Liver (tissue), 9 donors: ENCODE measurements around the gene AGAP2. TPM values are rescaled to one million over a fixed set of nuclear protein-coding genes. Genes with fewer than 3 reads are reported as not detected.

ENCODE experiments used
- DNase-seq: peaks from one replicate; pipeline ENCODE4 v3.0.0-alpha.2; 2017; ENCODE audit warnings: low spot score
- H3K27ac ChIP-seq, 2 donors: one replicate each; pipeline ENCODE4 v1.7.0; 2013; ENCODE audit warnings: inconsistent platforms in 2 of 2, low read length in 2 of 2, control low read depth in 1 of 2, low read depth in 1 of 2, mild to moderate bottlenecking in 1 of 2
- H3K27me3 ChIP-seq, 4 donors: one replicate each; pipeline versions ENCODE4 v1.6.1 to v1.7.0; 2013; ENCODE audit warnings: low read length in 3 of 4, inconsistent platforms in 1 of 4, mild to moderate bottlenecking in 1 of 4, moderate library complexity in 1 of 4; ENCODE audit not compliant: control insufficient read depth in 4 of 4, insufficient read depth in 4 of 4
- H3K36me3 ChIP-seq, 4 donors: one replicate each; pipeline versions ENCODE4 v1.6.1 to v1.7.0; 2013; ENCODE audit warnings: low read length in 3 of 4, mild to moderate bottlenecking in 3 of 4, low read depth in 1 of 4, moderate library complexity in 1 of 4; ENCODE audit not compliant: control insufficient read depth in 4 of 4, insufficient read depth in 3 of 4
- H3K4me1 ChIP-seq, 4 donors: one replicate each; pipeline versions ENCODE4 v1.6.1 to v1.7.0; 2013; ENCODE audit warnings: low read length in 3 of 4, mild to moderate bottlenecking in 3 of 4, moderate library complexity in 1 of 4; ENCODE audit not compliant: control insufficient read depth in 4 of 4, insufficient read depth in 4 of 4
- H3K4me3 ChIP-seq, 3 donors: one replicate each; pipeline versions ENCODE4 v1.6.1 to v1.7.0; 2013; ENCODE audit warnings: low read length in 3 of 3, control low read depth in 1 of 3, low read depth in 1 of 3, mild to moderate bottlenecking in 1 of 3
- H3K9ac ChIP-seq, 2 donors: one replicate each; pipeline ENCODE4 v1.7.0; 2013; ENCODE audit warnings: low read length in 2 of 2, mild to moderate bottlenecking in 2 of 2, moderate library complexity in 2 of 2, control low read depth in 1 of 2, low read depth in 1 of 2
- H3K9me3 ChIP-seq, 4 donors: one replicate each; pipeline versions ENCODE4 v1.6.1 to v1.7.0; 2013; ENCODE audit warnings: low read length in 3 of 4; ENCODE audit not compliant: control insufficient read depth in 4 of 4
- EGR1 ChIP-seq, 2 donors: IDR thresholded peaks; 2 replicates each; pipeline ENCODE4 v1.6.1; 2016 to 2018; ENCODE audit warnings: antibody characterized with exemption in 2 of 2, low read depth in 2 of 2
- FOXA1 ChIP-seq: IDR thresholded peaks from 2 replicates; pipeline ENCODE4 v1.6.1; 2016; ENCODE audit warnings: antibody characterized with exemption
- FOXA2 ChIP-seq: IDR thresholded peaks from 2 replicates; pipeline ENCODE4 v1.6.1; 2016; ENCODE audit warnings: antibody characterized with exemption
- GABPA ChIP-seq, 2 donors: IDR thresholded peaks in 1 of 2; conservative IDR thresholded peaks in 1 of 2; 2 replicates each; pipeline ENCODE4 v1.6.1; 2016; ENCODE audit warnings: antibody characterized with exemption in 2 of 2, mild to moderate bottlenecking in 1 of 2, moderate library complexity in 1 of 2
- HNF4A ChIP-seq, 2 donors: conservative IDR thresholded peaks; 2 replicates each; pipeline ENCODE4 v1.6.1; 2016; ENCODE audit warnings: antibody characterized with exemption in 2 of 2, mild to moderate bottlenecking in 2 of 2
- RAD21 ChIP-seq, 2 donors: IDR thresholded peaks; 2 replicates each; pipeline ENCODE4 v1.6.1; 2016; ENCODE audit warnings: antibody characterized with exemption in 2 of 2, mild to moderate bottlenecking in 2 of 2
- RXRA ChIP-seq, 2 donors: IDR thresholded peaks; 2 replicates each; pipeline ENCODE4 v1.6.1; 2017 to 2018; ENCODE audit warnings: antibody characterized with exemption in 2 of 2, mild to moderate bottlenecking in 1 of 2
- SP1 ChIP-seq: IDR thresholded peaks from 2 replicates; pipeline ENCODE4 v1.6.1; 2018; ENCODE audit warnings: antibody characterized with exemption, mild to moderate bottlenecking
- TAF1 ChIP-seq: conservative IDR thresholded peaks from 2 replicates; pipeline ENCODE4 v1.6.1; 2016; ENCODE audit warnings: antibody characterized with exemption, mild to moderate bottlenecking
- YY1 ChIP-seq: IDR thresholded peaks from 2 replicates; pipeline ENCODE4 v1.6.1; 2016; ENCODE audit warnings: antibody characterized with exemption, mild to moderate bottlenecking
- whole genome bisulfite sequencing: extraction: QIAGEN DNeasy Blood & Tissue Kit; methylation state at CpG from one replicate; pipeline ENCODE4 v1.1.7; 2013; 5-methylcytosine and 5-hydroxymethylcytosine counted together
- polyA plus RNA-seq, 2 donors: library from polyadenylated mRNA; stranded (reverse) in 1 of 2; unstranded in 1 of 2; fragments of 200-250 nt in 1 of 2; fragments of >200 nt in 1 of 2; fragmentation: Nextera tagmentation in 1 of 2; extraction: Ambion mirVana in 1 of 2; gene quantifications; one replicate each; pipeline versions ENCODE4 v1.2.1 to v1.2.3, GENCODE V29; 2013 to 2015
- total RNA-seq, 2 donors: library from RNA; depleted of rRNA; stranded (reverse); fragments of >200 nt; gene quantifications; one replicate each; pipeline ENCODE4 v1.2.3, GENCODE V29; 2014
- TF ChIP-seq, protein P1 (sequence below): IDR thresholded peaks from 2 replicates; pipeline ENCODE4 v1.6.1; 2016; ENCODE audit warnings: antibody characterized with exemption
- TF ChIP-seq, protein P2 (sequence below): IDR thresholded peaks from 2 replicates; pipeline ENCODE4 v1.6.1; 2016; ENCODE audit warnings: antibody characterized with exemption
- TF ChIP-seq, protein P3 (sequence below): IDR thresholded peaks from 2 replicates; pipeline ENCODE4 v1.6.1; 2016; ENCODE audit warnings: antibody characterized with exemption
- TF ChIP-seq, protein P4 (sequence below): IDR thresholded peaks from 2 replicates; pipeline ENCODE4 v1.6.1; 2016; ENCODE audit warnings: antibody characterized with exemption, mild to moderate bottlenecking
- donor health status: healthy.
- donor health status: healthy.
- donor health status: healthy.
- donor health status: healthy.
- donor health status: healthy.

Gene AGAP2
- total and polyA plus RNA-seq, 4 donors = 0.18 to 1.7 (median 0.64) TPM

DNA sequence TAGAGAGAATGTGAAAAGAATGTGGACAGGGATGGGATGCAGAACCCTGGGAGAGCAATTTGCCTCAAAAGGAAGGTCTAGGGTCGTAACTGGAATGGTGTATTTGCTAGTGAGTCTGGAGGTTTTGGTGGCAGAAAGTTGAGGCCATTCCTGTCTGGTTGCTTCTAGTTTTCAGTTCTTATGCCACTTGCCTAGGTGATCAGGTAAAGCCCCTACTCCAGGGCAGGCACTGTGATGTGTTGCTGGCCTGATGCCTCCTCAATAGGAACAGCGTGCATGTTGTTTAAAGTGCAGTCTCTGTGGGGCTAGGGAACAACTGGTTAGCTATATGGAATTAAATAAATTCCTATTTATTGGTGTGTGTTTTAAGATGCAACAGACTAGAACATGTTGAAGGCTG lies 38.2 kb downstream of the AGAP2 start:
- Histone ChIP-seq H3K9me3 (no peaks in the 10 kb centered on the region), H3K9ac (no peak overlapping the region), H3K27me3 (no peaks in the 10 kb centered on the region), H3K27ac (no peak overlapping the region), H3K4me1 (peaks cover 0 to 5% (median 0%) of the 10 kb centered on the region in 4 donors), H3K4me3 (no peak overlapping the region), H3K36me3 (peaks cover 6 to 42% (median 25%) of the 10 kb centered on the region in 4 donors)
- 96% methylated on average over 2 of the region's 2 CpGs for WGBS
- TF ChIP-seq YY1 (no peak), EGR1 (IDR thresholded peaks at IDR 0.05; ENCODE audit: low read depth in 2 of 2) (no peak), RXRA (IDR thresholded peaks at IDR 0.05) (no peak), TAF1 (no peak), FOXA2 (no peak)
- TF ChIP-seq, protein P1, sequence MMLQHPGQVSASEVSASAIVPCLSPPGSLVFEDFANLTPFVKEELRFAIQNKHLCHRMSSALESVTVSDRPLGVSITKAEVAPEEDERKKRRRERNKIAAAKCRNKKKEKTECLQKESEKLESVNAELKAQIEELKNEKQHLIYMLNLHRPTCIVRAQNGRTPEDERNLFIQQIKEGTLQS = no peak
- TF ChIP-seq, protein P2, sequence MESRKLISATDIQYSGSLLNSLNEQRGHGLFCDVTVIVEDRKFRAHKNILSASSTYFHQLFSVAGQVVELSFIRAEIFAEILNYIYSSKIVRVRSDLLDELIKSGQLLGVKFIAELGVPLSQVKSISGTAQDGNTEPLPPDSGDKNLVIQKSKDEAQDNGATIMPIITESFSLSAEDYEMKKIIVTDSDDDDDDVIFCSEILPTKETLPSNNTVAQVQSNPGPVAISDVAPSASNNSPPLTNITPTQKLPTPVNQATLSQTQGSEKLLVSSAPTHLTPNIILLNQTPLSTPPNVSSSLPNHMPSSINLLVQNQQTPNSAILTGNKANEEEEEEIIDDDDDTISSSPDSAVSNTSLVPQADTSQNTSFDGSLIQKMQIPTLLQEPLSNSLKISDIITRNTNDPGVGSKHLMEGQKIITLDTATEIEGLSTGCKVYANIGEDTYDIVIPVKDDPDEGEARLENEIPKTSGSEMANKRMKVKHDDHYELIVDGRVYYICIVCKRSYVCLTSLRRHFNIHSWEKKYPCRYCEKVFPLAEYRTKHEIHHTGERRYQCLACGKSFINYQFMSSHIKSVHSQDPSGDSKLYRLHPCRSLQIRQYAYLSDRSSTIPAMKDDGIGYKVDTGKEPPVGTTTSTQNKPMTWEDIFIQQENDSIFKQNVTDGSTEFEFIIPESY = no peak
- no peak for DNase-seq

DNA sequence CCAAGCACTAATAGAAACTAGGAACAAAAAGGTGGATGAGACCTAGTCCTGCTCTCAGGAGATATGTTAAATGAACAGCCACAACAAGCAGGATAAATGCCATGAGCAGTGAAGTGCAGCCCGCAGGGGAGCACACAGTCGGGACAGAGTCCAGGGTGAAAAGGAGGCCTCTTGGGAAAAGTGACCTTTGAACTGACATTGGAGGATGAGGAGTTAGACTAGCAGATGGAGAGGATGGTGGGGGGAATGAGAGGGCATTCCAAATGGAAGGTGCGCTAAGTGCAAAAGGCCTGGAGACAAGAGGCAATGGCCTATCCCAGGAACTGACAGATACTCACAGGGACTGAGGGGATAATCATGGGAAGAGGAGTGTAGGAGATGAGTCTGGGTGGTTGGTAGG lies 40.1 kb downstream of the AGAP2 start:
- Histone ChIP-seq H3K4me1 (peaks cover 3 to 16% (median 10%) of the 10 kb centered on the region in 4 donors), H3K4me3 (no peak overlapping the region), H3K27me3 (no peaks in the 10 kb centered on the region), H3K36me3 (peaks cover 6 to 35% (median 23%) of the 10 kb centered on the region in 4 donors), H3K9me3 (no peaks in the 10 kb centered on the region), H3K9ac (no peak overlapping the region), H3K27ac (no peak overlapping the region)
- TF ChIP-seq HNF4A (conservative IDR thresholded peaks at IDR 0.05) (peak in 1 of 2 donors; percentile 38), RXRA (IDR thresholded peaks at IDR 0.05) (no peak)
- TF ChIP-seq, protein P3, sequence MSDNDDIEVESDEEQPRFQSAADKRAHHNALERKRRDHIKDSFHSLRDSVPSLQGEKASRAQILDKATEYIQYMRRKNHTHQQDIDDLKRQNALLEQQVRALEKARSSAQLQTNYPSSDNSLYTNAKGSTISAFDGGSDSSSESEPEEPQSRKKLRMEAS = no peak
- DNase-seq = no peak
- WGBS = 78% methylated on average over 3 of the region's 3 CpGs

DNA sequence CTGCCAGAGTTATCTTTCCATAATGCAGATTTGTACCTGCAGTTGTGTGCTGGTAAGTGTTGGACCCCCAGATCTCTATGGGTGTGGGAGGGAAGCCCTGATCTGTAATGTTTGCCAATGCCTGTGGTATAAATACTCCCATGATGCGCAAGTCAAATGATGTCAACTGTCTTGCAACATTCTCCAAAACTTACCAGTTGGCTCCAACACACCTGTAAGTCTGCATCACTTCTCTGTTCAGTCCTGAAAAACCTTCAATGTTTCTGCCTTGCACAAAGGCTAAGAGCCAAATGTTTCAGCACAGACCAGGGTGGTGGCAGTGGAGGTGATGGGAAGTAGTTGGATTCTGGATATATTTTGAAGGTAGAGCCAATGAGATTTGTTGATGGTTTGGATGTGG lies 41.5 kb downstream of the AGAP2 start:
- H3K27ac ChIP-seq = no peak overlapping the region
- DNase-seq = no peak
- WGBS = 96% methylated on average over 1 of the region's 1 CpG
- no peak overlapping the region for H3K9ac ChIP-seq
- H3K27me3 ChIP-seq = no peaks in the 10 kb centered on the region
- peaks cover 5 to 20% (median 15%) of the 10 kb centered on the region in 4 donors for H3K4me1 ChIP-seq
- no peak overlapping the region for H3K4me3 ChIP-seq
- no peaks in the 10 kb centered on the region for H3K9me3 ChIP-seq
- H3K36me3 ChIP-seq = peaks cover 6 to 22% (median 17%) of the 10 kb centered on the region in 4 donors
- TF ChIP-seq, protein P4, sequence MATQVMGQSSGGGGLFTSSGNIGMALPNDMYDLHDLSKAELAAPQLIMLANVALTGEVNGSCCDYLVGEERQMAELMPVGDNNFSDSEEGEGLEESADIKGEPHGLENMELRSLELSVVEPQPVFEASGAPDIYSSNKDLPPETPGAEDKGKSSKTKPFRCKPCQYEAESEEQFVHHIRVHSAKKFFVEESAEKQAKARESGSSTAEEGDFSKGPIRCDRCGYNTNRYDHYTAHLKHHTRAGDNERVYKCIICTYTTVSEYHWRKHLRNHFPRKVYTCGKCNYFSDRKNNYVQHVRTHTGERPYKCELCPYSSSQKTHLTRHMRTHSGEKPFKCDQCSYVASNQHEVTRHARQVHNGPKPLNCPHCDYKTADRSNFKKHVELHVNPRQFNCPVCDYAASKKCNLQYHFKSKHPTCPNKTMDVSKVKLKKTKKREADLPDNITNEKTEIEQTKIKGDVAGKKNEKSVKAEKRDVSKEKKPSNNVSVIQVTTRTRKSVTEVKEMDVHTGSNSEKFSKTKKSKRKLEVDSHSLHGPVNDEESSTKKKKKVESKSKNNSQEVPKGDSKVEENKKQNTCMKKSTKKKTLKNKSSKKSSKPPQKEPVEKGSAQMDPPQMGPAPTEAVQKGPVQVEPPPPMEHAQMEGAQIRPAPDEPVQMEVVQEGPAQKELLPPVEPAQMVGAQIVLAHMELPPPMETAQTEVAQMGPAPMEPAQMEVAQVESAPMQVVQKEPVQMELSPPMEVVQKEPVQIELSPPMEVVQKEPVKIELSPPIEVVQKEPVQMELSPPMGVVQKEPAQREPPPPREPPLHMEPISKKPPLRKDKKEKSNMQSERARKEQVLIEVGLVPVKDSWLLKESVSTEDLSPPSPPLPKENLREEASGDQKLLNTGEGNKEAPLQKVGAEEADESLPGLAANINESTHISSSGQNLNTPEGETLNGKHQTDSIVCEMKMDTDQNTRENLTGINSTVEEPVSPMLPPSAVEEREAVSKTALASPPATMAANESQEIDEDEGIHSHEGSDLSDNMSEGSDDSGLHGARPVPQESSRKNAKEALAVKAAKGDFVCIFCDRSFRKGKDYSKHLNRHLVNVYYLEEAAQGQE = no peak
- TF ChIP-seq RAD21 (IDR thresholded peaks at IDR 0.05) (no peak), GABPA (IDR thresholded peaks at IDR 0.05 in 1 of 2, conservative IDR thresholded peaks at IDR 0.05 in 1 of 2) (no peak), SP1 (no peak), TAF1 (no peak), EGR1 (IDR thresholded peaks at IDR 0.05; ENCODE audit: low read depth in 2 of 2) (no peak), FOXA2 (no peak), RXRA (IDR thresholded peaks at IDR 0.05) (no peak), YY1 (no peak), HNF4A (conservative IDR thresholded peaks at IDR 0.05) (no peak), FOXA1 (no peak)
- TF ChIP-seq, protein P3 = no peak
- TF ChIP-seq, protein P1 = no peak
- TF ChIP-seq, protein P2 = no peak
